Smooth muscle cell (in vitro differentiated cells): Measurements from ENCODE around the gene MCM10. TPM values are rescaled to one million over a fixed set of nuclear protein-coding genes. Genes with fewer than 3 reads are reported as not detected.

Experiments
- DNase-seq: peaks from one replicate; lab custom pipeline; 2025; ENCODE audit not compliant: unreplicated experiment; lab: John Stamatoyannopoulos, UW
- H2AFZ ChIP-seq: fragments of 200-600 bp; sonication (generic); 2 replicates; pipeline ENCODE4 v1.6.0; 2016; ENCODE audit warnings: antibody characterized with exemption, low read depth, mild to moderate bottlenecking
- H3F3A ChIP-seq: fragments of 200-600 bp; sonication (generic); 2 replicates; pipeline ENCODE4 v1.6.0; 2017; ENCODE audit warnings: antibody characterized with exemption, low read depth
- H3K27ac ChIP-seq: fragments of 200-600 bp; sonication (generic); 2 replicates; pipeline ENCODE4 v1.5.1; 2016; ENCODE audit warnings: low read depth, mild to moderate bottlenecking
- H3K27me3 ChIP-seq: fragments of 200-600 bp; sonication (generic); 2 replicates; pipeline ENCODE4 v1.6.1; 2016; ENCODE audit warnings: low read depth, mild to moderate bottlenecking
- H3K36me3 ChIP-seq: fragments of 200-600 bp; sonication (generic); 2 replicates; pipeline ENCODE4 v1.5.1; 2016; ENCODE audit warnings: low read depth
- H3K4me1 ChIP-seq: fragments of 200-600 bp; sonication (generic); 2 replicates; pipeline ENCODE4 v1.5.1; 2016; ENCODE audit warnings: low read depth
- H3K4me2 ChIP-seq: fragments of 200-600 bp; sonication (generic); 2 replicates; pipeline ENCODE4 v1.6.0; 2016; ENCODE audit warnings: mild to moderate bottlenecking
- H3K4me3 ChIP-seq: fragments of 200-600 bp; sonication (generic); 2 replicates; pipeline ENCODE4 v1.5.1; 2016; ENCODE audit warnings: mild to moderate bottlenecking
- H3K79me2 ChIP-seq: fragments of 200-600 bp; sonication (generic); 2 replicates; pipeline ENCODE4 v1.6.0; 2016; ENCODE audit warnings: low read depth, mild to moderate bottlenecking
- H3K9ac ChIP-seq: fragments of 200-600 bp; sonication (generic); 2 replicates; pipeline ENCODE4 v1.6.0; 2016; ENCODE audit warnings: low read depth
- H3K9me3 ChIP-seq: fragments of 200-600 bp; sonication (generic); replicated peaks from 2 replicates; pipeline ENCODE4 v1.5.1; 2016; ENCODE audit warnings: low read depth
- H4K20me1 ChIP-seq: fragments of 200-600 bp; sonication (generic); 2 replicates; pipeline ENCODE4 v1.6.0; 2016; ENCODE audit warnings: low read depth
- CTCF ChIP-seq: fragments of 200-600 bp; sonication (generic); IDR thresholded peaks from 2 replicates; pipeline ENCODE4 v1.5.1; 2017; ENCODE audit warnings: borderline replicate concordance, mild to moderate bottlenecking, antibody characterized with exemption; ENCODE audit not compliant: insufficient read depth, poor library complexity, severe bottlenecking
- WGBS: methylation state at CpG from one replicate; pipeline ENCODE4 v1.1.7; 2016; ENCODE audit warnings: low lambda C conversion rate; 5-methylcytosine and 5-hydroxymethylcytosine counted together
- polyA plus RNA-seq: library from polyadenylated mRNA; unstranded; fragments of >200 nt; fragmentation: Nextera tagmentation; extraction: Ambion mirVana; gene quantifications from 2 replicates; pipeline ENCODE4 v1.2.1, GENCODE V29; 2016
- total RNA-seq: library from RNA; depleted of rRNA; stranded (reverse); fragments of >200 nt; gene quantifications from 2 replicates; pipeline ENCODE4 v1.2.3, GENCODE V29; 2014

MCM10 gene
- total and polyA plus RNA-seq, 2 experiments from 2014 or later = 3.5 to 5.7 TPM

- DNase-seq = no peak
- no peak overlapping the region for H3K9ac ChIP-seq
- TF ChIP-seq CTCF = no peak
- H3K27me3 ChIP-seq = no peaks in the 10 kb centered on the region
- no peaks in the 10 kb centered on the region for H3F3A ChIP-seq
- H4K20me1 ChIP-seq = peaks cover 4% of the 10 kb centered on the region
- WGBS = 92% methylated on average over 14 of the region's 14 CpGs
- no peaks in the 10 kb centered on the region for H3K79me2 ChIP-seq
- H3K4me3 ChIP-seq = no peak overlapping the region
- H2AFZ ChIP-seq = no peak overlapping the region
- H3K9me3 ChIP-seq = no peaks in the 10 kb centered on the region
- H3K4me1 ChIP-seq = no peaks in the 10 kb centered on the region
- no peak overlapping the region for H3K4me2 ChIP-seq
- H3K27ac ChIP-seq = no peak overlapping the region
- peaks cover 53% of the 10 kb centered on the region for H3K36me3 ChIP-seq
Observed at GRCh38 chr10:13117841-13118783, 43.2 kb upstream of the MCM10 start.

DNA sequence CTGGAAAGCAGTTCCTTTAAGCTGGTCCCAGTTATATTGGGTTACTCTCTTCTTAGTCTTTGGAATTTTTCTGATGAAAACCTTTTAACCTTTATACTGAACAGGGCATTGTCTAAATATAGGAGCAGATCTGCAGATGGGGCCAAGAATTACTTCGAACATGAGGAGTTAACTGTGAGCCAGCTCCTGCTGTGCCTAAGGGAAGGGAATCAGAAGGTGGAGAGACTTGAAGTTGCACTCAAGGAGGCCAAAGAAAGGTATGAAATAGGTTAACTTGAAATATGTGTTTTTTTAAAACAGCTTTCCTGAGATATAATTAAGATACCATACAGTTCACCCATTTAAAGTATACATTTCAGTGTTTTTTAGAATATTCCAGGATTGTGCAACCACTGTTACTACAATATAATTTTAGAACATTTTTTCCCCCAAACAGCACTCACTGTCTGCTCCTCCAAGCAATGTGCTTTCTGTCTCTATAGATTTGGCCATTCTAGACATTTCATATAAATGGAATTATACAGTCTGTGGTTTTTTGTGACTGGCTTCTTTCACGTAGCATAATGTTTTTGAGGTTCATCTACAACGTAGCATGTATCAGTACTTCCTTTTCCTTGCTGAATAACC, 42.5 kb upstream of the MCM10 start:
- Histone ChIP-seq H3F3A (no peaks in the 10 kb centered on the region), H2AFZ (no peak overlapping the region), H3K27ac (no peak overlapping the region), H3K9ac (no peak overlapping the region), H3K4me2 (no peak overlapping the region), H3K9me3 (no peaks in the 10 kb centered on the region), H3K79me2 (no peaks in the 10 kb centered on the region), H3K27me3 (no peaks in the 10 kb centered on the region), H3K4me3 (no peak overlapping the region), H3K36me3 (peaks cover 45% of the 10 kb centered on the region), H3K4me1 (no peaks in the 10 kb centered on the region), H4K20me1 (peaks cover 3% of the 10 kb centered on the region)
- TF ChIP-seq CTCF = no peak
- no peak for DNase-seq
- 98% methylated on average over 3 of the region's 3 CpGs for WGBS

DNA sequence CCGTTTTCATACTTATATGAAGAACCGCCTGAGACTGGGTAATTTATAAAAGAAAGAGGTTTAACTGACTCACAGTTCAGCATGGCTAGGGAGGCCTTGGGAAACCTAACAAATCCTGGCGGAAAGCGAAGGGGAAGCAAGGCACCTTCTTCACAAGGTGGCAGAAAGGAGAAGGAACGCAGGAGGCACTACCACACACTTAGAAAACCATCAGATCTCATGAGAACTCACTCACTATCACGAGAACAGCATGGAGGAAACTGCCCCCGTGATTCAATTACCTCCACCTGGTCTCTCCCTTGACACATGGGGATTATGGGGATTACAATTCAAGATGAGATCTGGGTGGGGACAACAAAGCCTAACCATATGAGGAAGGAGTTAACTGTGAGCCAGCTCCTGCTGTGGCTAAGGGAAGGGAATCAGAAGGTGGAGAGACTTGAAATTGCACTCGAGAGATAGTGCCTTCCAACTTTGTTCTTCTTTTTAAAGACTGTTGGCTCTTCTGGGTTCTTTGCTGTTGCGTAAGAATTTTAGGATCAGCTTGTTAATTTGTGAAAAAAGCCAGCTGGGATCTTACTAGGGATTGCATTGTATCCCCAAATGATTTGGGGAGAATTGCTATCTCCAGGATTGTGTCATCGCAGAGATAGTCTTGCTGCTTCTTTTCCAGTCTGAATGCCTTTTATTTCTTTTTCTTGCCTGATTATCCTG, 40.4 kb upstream of the MCM10 start:
- Histone ChIP-seq H3K36me3 (peaks cover 57% of the 10 kb centered on the region), H3K27me3 (no peaks in the 10 kb centered on the region), H4K20me1 (no peaks in the 10 kb centered on the region), H3K79me2 (no peaks in the 10 kb centered on the region), H2AFZ (no peak overlapping the region), H3K9me3 (no peaks in the 10 kb centered on the region), H3K4me1 (no peaks in the 10 kb centered on the region), H3K9ac (no peak overlapping the region), H3F3A (no peaks in the 10 kb centered on the region), H3K4me3 (no peak overlapping the region), H3K27ac (no peak overlapping the region), H3K4me2 (no peak overlapping the region)
- no peak for DNase-seq
- TF ChIP-seq CTCF = no peak
- WGBS = 87% methylated on average over 10 of the region's 10 CpGs
